Measurements from ENCODE around the gene DNAH2.
A peak's percentile ranks its signal among the peaks of the same experiment; 100 is the strongest.

The DNAH2 gene

DNA sequence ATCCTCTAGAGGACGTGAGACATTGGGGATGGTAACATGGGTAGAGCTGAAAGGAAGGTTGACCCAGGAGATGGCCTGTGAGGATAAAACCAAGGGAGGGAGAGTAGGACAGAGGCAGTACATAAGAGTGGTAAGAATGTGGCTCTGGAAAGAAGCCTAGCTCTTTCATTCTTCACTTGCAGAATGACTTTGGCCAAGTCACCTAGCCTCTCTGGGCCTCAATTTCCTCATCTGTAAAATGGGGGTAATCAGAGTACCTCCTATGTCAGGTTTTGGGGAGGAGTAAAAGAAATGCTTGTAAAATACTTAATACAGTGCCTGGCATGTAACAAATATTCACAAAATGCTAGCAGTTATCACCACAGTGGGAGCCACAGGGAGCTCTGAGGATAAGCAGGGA is 123.3 kb downstream of the DNAH2 start:
- peak; percentile 6 for DNase-seq

DNA sequence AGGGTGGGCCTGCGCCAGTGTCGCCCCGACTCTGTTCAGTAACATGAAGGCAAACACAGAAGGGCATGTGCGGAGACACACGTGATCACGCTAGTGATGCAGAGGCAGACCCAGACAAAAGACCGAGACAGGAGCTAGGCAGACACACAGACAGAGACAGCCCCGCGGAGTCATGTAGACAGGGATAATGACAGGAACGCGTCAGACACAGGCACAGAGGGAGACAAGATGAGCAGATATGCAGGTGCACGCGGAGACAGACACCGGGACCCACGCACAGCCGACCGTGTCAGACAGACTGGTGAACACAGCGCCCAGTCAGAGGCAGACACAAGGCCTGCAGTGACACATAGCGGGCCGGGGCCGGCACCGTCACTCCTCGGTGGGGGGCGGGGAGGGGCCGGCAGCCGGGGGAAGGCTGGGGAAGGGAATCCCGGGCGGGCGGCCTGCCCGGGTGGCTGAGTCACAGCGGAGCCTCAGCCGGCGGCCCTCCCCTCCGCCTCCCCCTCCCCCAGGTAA is 123.9 kb downstream of the DNAH2 start:
- peak; percentile 98 for DNase-seq

DNA sequence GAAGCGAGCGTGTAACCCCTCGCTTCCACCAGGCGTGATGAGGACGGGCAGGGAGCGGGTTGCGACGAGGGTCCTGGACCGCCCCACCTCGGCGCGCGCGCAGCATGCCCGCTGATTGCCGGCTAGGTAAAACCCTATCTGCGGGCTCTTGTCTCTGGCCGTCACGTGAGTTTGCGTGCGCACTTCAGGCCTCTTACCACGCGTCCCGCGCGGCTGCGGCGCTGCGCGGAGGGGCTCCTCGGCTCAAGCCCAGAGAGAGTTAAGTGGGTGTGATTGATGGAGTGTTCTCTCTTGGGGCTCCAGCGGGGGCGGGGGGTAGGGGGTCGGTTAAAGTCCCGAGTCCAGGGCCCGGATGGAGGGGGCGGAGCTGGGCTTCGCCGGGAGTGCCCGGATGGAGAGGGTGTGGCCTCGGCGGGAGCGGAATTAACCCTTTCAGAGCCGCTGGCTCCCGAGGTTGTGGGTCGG is 124.4 kb downstream of the DNAH2 start:
- peak; percentile 94 for DNase-seq

DNA sequence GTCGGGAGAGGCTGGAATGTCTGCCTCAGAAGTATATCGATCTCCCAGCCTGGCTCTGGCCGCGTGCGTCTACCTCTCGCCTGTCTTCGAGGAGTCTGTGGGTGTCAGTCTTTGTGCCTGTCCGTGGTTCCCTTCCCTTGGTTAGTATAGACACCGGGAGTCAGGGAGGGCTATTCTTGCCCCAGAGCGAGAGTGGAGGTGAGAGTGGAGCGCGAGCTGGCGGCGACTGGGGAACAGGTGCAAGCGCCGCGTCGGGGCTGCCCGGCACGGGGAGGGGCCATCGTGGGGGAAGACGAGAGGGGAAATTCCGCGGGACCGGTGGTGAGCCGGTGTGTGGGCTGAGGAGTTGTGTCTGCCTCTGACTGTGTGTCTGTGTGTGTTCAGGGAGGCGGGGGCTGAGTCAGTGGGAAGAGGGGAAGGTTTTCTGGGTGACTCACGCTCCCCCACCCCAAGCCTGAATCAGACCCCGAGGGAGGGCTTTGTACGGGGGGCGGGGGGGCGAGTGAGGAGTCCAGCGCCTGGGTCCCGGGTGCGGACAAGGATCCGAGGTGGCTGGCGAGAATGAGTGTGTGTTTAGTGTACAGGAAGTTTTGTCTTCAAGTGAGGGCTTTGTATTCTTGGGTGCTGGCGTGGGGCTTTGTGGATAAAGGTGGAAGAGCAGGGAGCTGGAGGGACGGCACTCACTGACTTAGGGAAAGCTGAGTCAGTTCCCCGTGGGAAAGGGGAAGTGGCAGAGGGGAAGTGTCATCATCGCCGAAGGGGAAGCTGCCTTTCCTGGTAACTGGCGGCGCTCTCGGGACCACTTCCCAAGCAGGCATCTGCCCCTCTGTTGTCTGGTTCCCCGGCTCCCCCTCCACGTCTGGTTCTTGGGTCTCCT is 125.1 kb downstream of the DNAH2 start:
- DNase-seq = peak; percentile 99

DNA sequence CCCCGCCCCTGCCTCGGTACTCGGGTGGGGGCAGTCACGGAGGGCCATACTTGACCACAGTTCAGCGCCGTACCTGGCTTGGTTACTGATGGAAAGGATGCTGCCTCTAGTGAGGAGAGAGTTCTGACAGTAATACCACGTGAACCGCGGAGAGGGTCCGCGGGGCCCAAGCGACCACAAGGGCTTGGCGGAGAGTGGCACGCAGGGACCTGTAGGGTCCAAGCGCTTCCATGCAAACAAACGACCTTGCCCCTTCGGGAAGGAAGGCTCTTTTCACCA is 125.7 kb downstream of the DNAH2 start:
- no peak for DNase-seq

DNA sequence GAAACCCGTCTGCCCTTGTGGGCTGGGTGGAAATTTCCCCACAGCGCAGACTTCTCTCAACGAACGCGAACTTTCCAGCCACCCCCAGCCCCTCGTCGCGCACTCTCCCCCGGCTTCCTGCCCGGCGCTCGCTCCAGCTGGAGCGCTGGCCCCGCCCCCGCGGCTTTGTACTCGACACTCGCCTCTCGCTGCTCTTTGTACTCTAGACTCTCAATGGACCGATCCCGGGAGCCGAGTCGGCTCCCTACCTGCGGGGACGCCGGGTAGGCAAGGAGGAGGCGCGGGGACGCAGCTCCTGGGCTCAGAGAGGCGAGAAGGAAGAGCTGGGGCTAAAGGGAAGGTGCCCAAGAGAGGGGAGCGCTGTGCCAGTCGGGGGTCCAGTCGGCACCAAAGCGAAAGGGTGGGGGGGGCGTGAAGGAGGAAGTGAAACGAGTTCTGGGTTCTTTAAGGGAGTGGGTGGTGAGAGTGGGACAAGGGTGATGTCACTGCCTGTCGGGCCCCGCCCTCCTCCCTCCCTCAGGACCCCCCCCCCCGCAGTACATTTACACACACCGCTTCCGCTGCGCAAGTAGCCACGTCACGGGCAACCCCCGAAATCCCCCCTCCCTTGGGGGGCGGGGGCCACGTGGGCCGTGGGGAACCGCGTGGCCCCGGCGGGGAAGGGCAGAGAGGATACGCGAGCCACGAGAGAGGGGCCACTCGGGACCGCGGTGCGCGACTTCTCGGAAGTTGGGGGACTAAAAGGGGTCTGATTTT is 126.2 kb downstream of the DNAH2 start:
- DNase-seq = peak; percentile 97

DNA sequence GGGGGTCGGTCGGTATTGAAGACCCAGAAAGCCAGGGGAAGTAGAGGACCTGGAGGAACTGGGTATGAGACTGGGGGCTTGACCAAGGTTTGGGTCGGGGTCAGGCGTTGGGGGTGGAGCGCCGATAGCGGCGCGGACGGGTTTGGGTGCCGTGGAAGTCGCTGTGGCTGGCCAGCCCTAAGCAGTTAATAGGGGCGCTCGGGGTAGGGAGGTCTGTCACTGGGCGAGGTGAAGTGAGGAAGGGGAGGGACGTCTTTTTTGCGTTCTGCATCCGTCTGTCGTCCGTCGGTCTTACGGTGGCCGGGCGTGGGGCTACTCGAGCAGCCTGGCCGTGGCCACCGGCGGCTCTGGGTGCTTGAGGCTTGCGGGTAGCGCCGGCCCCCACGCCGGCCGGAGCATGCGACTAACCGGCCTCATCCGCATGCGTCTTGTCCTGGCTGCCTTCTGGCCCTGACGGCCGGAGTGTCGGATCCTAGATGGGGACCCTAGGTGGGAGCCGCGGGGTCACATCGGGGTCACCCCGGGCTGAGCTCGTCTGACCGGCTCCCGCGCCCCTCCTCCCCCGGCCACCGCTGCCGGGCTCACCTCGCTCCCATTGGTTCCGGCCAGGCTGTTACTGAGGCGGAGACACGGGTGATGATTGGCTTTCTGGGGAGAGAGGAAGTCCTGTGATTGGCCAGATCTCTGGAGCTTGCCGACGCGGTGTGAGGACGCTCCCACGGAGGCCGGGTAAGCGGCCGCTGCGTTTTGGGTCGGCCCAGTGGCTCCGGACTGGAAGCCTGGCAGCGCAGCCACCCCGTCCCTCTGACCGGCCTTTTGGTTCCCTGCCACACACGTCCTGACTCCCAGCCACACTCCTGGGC is 127.0 kb downstream of the DNAH2 start:
- peak; percentile 95 for DNase-seq

DNA sequence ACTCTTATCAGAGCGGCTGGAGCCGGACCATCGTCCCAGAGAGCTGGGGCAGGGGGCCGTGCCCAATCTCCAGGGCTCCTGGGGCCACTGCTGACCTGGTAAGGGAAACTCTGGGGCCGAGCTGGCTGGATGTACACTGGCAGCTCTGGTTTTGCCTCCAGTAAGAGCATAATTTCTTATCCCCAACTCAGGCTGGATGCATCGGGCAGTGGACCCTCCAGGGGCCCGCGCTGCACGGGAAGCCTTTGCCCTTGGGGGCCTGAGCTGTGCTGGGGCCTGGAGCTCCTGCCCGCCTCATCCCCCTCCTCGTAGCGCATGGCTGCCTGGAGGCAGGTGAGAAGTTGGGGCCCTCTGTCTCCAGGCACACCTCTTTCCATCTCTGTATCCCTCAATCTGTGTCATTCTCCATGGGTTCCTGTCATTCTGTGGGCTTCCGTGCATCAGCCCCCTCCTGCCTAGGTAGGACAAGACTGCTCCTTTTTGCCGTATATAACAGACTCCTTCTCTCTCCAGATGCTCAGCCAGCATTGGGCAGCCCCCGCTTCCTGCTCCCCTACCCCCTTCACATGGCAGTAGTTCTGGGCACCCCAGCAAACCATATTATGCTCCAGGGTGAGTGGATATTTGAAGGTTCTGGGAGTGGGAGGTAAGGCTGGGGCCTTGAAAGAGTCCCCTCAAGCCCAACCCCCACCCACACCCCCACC is 128.0 kb downstream of the DNAH2 start:
- DNase-seq = peak; percentile 62

DNA sequence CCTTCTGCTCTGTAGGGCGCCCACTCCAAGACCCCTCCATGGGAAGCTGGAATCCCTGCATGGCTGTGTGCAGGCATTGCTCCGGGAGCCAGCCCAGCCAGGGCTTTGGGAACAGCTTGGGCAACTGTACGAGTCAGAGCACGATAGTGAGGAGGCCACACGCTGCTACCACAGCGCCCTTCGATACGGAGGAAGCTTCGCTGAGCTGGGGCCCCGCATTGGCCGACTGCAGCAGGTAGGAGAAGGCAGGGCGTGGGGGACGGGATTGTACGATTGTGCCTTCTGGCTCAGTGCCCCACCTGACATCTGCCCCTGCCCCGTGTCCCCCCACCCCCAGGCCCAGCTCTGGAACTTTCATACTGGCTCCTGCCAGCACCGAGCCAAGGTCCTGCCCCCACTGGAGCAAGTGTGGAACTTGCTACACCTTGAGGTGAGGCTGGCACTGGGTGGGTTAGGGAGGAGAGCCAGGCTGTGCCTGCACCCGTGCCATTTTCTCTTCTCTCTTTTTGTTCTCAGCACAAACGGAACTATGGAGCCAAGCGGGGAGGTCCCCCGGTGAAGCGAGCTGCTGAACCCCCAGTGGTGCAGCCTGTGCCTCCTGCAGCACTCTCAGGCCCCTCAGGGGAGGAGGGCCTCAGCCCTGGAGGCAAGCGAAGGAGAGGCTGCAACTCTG is 128.7 kb downstream of the DNAH2 start:
- peak; percentile 63 for DNase-seq

DNA sequence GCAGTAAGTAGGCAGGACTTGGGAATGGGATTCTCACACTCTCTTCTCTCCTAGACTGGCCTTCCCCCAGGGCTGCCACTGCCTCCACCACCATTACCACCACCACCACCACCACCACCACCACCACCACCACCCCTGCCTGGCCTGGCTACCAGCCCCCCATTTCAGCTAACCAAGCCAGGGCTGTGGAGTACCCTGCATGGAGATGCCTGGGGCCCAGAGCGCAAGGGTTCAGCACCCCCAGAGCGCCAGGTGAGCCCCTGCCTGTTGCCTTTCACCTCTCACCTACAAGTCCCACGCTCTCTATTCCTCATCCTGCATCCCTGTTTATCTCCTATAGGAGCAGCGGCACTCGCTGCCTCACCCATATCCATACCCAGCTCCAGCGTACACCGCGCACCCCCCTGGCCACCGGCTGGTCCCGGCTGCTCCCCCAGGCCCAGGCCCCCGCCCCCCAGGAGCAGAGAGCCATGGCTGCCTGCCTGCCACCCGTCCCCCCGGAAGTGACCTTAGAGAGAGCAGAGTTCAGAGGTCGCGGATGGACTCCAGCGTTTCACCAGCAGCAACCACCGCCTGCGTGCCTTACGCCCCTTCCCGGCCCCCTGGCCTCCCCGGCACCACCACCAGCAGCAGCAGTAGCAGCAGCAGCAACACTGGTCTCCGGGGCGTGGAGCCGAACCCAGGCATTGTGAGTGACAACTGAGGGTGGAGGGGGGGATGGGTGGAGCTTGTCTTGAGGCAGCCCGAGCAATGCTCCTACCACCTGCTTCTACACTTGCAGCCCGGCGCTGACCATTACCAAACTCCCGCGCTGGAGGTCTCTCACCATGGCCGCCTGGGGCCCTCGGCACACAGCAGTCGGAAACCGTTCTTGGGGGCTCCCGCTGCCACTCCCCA is 129.5 kb downstream of the DNAH2 start:
- DNase-seq = peak; percentile 63

DNA sequence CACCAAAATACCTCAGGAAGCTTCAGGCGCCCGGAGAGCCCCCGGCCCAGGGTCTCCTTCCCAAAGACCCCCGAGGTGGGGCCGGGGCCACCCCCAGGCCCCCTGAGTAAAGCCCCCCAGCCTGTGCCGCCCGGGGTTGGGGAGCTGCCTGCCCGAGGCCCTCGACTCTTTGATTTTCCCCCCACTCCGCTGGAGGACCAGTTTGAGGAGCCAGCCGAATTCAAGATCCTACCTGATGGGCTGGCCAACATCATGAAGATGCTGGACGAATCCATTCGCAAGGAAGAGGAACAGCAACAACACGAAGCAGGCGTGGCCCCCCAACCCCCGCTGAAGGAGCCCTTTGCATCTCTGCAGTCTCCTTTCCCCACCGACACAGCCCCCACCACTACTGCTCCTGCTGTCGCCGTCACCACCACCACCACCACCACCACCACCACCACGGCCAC is 130.6 kb downstream of the DNAH2 start:
- peak; percentile 60 for DNase-seq

DNA sequence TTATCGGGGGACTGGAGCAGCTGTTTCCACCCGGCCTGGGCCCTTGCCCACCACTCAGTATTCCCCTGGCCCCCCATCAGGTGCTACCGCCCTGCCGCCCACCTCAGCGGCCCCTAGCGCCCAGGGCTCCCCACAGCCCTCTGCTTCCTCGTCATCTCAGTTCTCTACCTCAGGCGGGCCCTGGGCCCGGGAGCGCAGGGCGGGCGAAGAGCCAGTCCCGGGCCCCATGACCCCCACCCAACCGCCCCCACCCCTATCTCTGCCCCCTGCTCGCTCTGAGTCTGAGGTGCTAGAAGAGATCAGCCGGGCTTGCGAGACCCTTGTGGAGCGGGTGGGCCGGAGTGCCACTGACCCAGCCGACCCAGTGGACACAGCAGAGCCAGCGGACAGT is 131.2 kb downstream of the DNAH2 start:
- DNase-seq = peak; percentile 59

DNA sequence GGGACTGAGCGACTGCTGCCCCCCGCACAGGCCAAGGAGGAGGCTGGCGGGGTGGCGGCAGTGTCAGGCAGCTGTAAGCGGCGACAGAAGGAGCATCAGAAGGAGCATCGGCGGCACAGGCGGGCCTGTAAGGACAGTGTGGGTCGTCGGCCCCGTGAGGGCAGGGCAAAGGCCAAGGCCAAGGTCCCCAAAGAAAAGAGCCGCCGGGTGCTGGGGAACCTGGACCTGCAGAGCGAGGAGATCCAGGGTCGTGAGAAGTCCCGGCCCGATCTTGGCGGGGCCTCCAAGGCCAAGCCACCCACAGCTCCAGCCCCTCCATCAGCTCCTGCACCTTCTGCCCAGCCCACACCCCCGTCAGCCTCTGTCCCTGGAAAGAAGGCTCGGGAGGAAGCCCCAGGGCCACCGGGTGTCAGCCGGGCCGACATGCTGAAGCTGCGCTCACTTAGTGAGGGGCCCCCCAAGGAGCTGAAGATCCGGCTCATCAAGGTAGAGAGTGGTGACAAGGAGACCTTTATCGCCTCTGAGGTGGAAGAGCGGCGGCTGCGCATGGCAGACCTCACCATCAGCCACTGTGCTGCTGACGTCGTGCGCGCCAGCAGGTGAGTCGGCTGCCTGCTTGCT is 131.7 kb downstream of the DNAH2 start:
- DNase-seq = peak; percentile 63

DNA sequence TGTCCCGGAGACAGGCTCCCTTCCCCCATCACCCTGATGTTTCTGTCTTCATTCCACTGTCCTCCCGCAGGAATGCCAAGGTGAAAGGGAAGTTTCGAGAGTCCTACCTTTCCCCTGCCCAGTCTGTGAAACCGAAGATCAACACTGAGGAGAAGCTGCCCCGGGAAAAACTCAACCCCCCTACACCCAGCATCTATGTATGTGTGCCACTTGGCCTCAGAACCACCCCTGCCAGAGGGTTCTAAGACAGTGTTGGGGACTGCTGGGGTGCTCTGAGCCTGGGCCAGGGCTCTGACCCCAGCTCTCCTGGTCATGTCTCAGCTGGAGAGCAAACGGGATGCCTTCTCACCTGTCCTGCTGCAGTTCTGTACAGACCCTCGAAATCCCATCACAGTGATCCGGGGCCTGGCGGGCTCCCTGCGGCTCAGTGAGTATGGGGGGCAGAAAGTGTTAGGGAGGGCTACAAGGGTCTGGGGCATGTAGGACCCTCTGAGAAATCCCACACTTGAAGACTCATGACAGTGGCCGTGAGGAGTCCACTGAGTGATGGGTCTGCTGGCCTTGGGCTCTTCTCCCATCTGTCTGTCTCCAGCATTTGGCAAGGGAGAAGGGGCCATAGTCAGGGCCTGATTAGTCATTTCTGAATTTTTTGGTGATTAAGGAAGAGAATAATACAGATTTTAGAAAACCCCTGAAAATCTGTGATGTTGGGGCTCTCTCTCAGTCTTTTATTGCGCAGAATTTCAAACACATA is 132.4 kb downstream of the DNAH2 start:
- DNase-seq = peak; percentile 61

DNA sequence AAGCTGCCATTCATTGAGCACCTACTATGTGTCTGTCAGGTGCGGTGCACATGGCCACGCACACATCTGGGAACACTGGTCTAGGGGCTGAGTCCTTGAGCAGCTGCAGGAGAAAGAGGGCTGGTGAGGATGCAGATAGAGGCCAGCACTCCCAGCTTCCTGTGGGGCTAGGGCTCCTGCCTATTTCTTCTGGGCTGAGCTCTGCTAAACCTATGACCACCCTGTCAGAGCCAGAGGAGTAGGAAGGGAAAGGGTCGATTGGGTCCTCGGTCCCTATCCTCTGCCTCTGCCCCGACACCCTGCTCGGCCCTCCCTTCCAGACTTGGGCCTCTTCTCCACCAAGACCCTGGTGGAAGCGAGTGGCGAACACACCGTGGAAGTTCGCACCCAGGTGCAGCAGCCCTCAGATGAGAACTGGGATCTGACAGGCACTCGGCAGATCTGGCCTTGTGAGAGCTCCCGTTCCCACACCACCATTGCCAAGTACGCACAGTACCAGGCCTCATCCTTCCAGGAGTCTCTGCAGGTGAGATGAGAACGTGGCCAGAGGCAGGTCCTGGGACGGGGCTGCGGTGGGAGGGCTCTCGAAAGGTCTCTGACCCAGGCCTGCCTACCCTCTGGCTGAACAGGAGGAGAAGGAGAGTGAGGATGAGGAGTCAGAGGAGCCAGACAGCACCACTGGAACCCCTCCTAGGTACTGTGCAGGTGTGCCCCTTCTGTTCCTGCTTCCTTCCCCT is 133.3 kb downstream of the DNAH2 start:
- peak; percentile 67 for DNase-seq

DNA sequence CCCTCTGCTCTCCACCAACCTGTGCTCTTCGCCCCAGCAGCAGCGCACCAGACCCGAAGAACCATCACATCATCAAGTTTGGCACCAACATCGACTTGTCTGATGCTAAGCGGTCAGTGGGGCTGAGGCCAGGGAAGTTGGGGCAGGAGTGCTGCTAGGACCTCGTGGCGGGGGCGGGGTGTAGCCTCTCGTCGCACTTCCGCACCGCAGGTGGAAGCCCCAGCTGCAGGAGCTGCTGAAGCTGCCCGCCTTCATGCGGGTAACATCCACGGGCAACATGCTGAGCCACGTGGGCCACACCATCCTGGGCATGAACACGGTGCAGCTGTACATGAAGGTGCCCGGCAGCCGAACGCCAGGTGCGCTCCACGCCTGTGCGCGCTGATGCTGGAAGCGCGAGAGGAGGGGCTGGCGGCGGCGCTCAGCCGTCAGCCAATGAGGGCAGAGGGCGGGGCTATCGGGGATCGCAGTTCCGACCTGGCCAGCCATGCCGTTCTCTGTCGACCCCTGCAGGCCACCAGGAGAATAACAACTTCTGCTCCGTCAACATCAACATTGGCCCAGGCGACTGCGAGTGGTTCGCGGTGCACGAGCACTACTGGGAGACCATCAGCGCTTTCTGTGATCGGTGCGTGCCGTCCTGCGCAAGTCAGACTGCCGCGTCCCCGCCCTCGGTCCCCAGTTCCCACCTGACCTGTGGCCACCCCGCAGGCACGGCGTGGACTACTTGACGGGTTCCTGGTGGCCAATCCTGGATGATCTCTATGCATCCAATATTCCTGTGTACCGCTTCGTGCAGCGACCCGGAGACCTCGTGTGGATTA is 134.1 kb downstream of the DNAH2 start:
- peak; percentile 97 for DNase-seq

DNA sequence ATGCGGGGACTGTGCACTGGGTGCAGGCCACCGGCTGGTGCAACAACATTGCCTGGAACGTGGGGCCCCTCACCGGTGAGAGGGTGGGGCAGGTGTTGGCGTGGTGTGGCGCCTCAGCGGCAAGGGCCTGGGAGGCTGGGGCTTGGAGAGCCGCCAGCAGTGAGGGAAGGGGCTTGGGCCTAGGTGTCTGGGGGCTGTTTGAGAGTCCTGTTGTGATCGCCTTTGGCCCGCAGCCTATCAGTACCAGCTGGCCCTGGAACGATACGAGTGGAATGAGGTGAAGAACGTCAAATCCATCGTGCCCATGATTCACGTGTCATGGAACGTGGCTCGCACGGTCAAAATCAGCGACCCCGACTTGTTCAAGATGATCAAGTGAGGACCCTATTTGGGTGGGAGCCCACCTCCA is 134.7 kb downstream of the DNAH2 start:
- no peak for DNase-seq

Measured in activated effector memory CD4-positive, alpha-beta T cell treated with anti-CD3 and anti-CD28 coated beads, Interleukin-2, amount 50 U/mL, for 16 hours (primary cell).